Measurements from ENCODE around the gene ASTL. TPM values are rescaled to one million over a fixed set of nuclear protein-coding genes. Genes with fewer than 3 reads are reported as not detected.

ASTL gene
- total RNA-seq, 1 donor from 2014 or later: not detected

DNA sequence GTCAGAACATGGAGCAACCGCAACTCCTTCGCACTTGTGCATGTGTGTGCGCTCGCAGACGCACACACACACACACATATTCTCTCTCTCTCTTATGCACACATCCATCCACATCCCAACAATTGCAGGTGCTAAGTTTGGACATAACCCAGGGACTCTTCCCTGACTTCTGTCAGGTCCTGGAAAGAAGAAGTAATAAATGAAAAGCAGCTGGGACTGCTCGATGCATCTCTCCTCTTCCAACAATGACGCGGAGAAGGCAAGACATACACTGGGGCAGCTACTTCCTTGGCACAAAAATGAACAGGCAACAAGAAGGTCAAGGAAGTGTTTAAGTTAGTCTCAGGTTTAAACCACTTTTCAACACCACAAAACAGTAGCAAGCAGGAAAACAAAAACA is 46.7 kb upstream of the ASTL start:
- Histone ChIP-seq H3K27me3 (no peaks in the 10 kb centered on the region), H3K4me1 (no peaks in the 10 kb centered on the region), H2AFZ (replicated peaks) (no peak overlapping the region), H3F3A (ENCODE audit: low read depth) (peaks cover 13% of the 10 kb centered on the region), H4K20me1 (ENCODE audit: low read depth) (no peaks in the 10 kb centered on the region), H3K79me2 (ENCODE audit: low read depth) (no peaks in the 10 kb centered on the region), H3K4me2 (no peak overlapping the region), H3K27ac (no peak overlapping the region), H3K9ac (no peak overlapping the region), H3K36me3 (peaks cover 6% of the 10 kb centered on the region), H3K4me3 (no peak overlapping the region), H3K9me3 (ENCODE audit: low read depth) (no peaks in the 10 kb centered on the region)
- Mint-ChIP-seq H3K36me3 (peaks cover 21% of the 10 kb centered on the region), H3K27ac (no peak overlapping the region), H3K4me1 (no peaks in the 10 kb centered on the region), H3K9me3 (no peaks in the 10 kb centered on the region), H3K27me3 (ENCODE audit: insufficient read depth, low read depth) (peaks cover 2% of the 10 kb centered on the region), H3K4me3 (no peak overlapping the region)
- TF ChIP-seq, protein P1, sequence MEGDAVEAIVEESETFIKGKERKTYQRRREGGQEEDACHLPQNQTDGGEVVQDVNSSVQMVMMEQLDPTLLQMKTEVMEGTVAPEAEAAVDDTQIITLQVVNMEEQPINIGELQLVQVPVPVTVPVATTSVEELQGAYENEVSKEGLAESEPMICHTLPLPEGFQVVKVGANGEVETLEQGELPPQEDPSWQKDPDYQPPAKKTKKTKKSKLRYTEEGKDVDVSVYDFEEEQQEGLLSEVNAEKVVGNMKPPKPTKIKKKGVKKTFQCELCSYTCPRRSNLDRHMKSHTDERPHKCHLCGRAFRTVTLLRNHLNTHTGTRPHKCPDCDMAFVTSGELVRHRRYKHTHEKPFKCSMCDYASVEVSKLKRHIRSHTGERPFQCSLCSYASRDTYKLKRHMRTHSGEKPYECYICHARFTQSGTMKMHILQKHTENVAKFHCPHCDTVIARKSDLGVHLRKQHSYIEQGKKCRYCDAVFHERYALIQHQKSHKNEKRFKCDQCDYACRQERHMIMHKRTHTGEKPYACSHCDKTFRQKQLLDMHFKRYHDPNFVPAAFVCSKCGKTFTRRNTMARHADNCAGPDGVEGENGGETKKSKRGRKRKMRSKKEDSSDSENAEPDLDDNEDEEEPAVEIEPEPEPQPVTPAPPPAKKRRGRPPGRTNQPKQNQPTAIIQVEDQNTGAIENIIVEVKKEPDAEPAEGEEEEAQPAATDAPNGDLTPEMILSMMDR (IDR thresholded peaks at IDR 0.05): no peak
- TF ChIP-seq EZH2phosphoT487 (IDR thresholded peaks at IDR 0.05) (no peak), EZH2 (IDR thresholded peaks at IDR 0.05) (no peak)
- no peak for DNase-seq (ENCODE audit: low spot score)

DNA sequence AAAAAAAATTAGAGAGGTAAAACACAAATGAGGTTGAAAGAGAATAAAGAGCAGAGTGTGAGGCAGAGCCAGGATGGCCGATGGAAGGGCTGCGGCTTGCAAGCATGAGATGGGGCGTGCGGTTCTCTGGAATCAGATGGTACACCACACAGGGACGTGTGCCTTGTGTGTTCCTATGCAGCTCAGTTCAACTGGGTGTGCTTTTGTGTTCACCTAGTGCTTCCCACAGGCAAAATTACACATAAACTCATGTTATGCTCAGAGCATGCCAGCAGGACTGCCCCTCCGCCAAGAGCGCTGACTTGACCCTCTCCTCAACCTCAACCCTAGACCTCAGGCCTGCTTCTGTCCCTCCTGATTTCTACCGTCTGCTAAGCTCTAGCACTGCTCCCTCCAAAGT is 45.9 kb upstream of the ASTL start:
- H3K79me2 ChIP-seq (ENCODE audit: low read depth): no peaks in the 10 kb centered on the region
- Mint-ChIP-seq H3K9me3 (no peaks in the 10 kb centered on the region), H3K27me3 (ENCODE audit: insufficient read depth, low read depth) (peaks cover 2% of the 10 kb centered on the region), H3K27ac (no peak overlapping the region), H3K4me3 (no peak overlapping the region), H3K36me3 (peaks cover 19% of the 10 kb centered on the region), H3K4me1 (no peaks in the 10 kb centered on the region)
- H3K27ac ChIP-seq: no peak overlapping the region
- H3K9me3 ChIP-seq (ENCODE audit: low read depth): no peaks in the 10 kb centered on the region
- no peaks in the 10 kb centered on the region for H3K27me3 ChIP-seq
- no peak overlapping the region for H3K4me3 ChIP-seq
- TF ChIP-seq EZH2phosphoT487 (IDR thresholded peaks at IDR 0.05) (no peak), EZH2 (IDR thresholded peaks at IDR 0.05) (no peak)
- TF ChIP-seq, protein P1 (IDR thresholded peaks at IDR 0.05): no peak
- peaks cover 6% of the 10 kb centered on the region for H3K36me3 ChIP-seq
- peaks cover 13% of the 10 kb centered on the region for H3F3A ChIP-seq (ENCODE audit: low read depth)
- H4K20me1 ChIP-seq (ENCODE audit: low read depth): no peaks in the 10 kb centered on the region
- H3K4me1 ChIP-seq: no peaks in the 10 kb centered on the region
- no peak for DNase-seq (ENCODE audit: low spot score)
- H3K9ac ChIP-seq: no peak overlapping the region
- H3K4me2 ChIP-seq: no peak overlapping the region
- no peak overlapping the region for H2AFZ ChIP-seq (replicated peaks)

DNA sequence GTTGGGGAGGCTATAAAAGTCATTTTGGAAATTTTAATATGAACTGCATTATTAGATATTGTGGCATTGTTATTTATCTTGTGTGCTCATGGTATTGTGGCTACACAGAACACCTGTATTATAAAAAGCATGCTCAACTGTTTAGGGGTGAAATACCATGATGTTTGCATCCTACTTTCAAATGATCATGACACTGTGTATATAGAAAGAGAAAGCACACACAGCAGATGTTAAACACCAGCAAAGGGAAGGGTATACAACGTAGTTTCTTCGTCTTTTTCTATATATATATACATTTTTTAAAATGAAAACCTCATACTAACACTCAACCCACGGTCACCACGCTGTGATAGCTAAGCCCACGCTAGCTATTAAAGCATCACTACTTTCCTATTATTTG is 43.2 kb upstream of the ASTL start:
- Mint-ChIP-seq H3K27me3 (ENCODE audit: insufficient read depth, low read depth) (peaks cover 2% of the 10 kb centered on the region), H3K4me1 (no peaks in the 10 kb centered on the region), H3K4me3 (no peak overlapping the region), H3K9me3 (no peaks in the 10 kb centered on the region), H3K27ac (no peak overlapping the region), H3K36me3 (peaks cover 11% of the 10 kb centered on the region)
- Histone ChIP-seq H3K27me3 (no peaks in the 10 kb centered on the region), H3K27ac (no peak overlapping the region), H3K36me3 (no peaks in the 10 kb centered on the region), H3K9me3 (ENCODE audit: low read depth) (no peaks in the 10 kb centered on the region), H3K79me2 (ENCODE audit: low read depth) (no peaks in the 10 kb centered on the region), H3F3A (ENCODE audit: low read depth) (peaks cover 13% of the 10 kb centered on the region), H4K20me1 (ENCODE audit: low read depth) (no peaks in the 10 kb centered on the region), H2AFZ (replicated peaks) (no peak overlapping the region), H3K9ac (no peak overlapping the region), H3K4me3 (no peak overlapping the region), H3K4me1 (no peaks in the 10 kb centered on the region), H3K4me2 (no peak overlapping the region)
- no peak for DNase-seq (ENCODE audit: low spot score)
- TF ChIP-seq EZH2 (IDR thresholded peaks at IDR 0.05) (no peak), EZH2phosphoT487 (IDR thresholded peaks at IDR 0.05) (no peak)
- TF ChIP-seq, protein P1 (IDR thresholded peaks at IDR 0.05): no peak

Data from neural progenitor cell (in vitro differentiated cells).